IMR-90 (cell line): ENCODE measurements around the gene TEX35. TPM values are rescaled to one million over a fixed set of nuclear protein-coding genes. Genes with fewer than 3 reads are reported as not detected.
A peak's percentile ranks its signal among the peaks of the same experiment; 100 is the strongest.

Experiments
- ATAC-seq: fragments of 200-7000 bp; cut with Tn5 transposase; 2 replicates; pipeline ENCODE4 v1.9.1; 2020; ENCODE audit warnings: low read depth, mild to moderate bottlenecking, moderate library complexity
- BruUV-seq: library from RNA; stranded (reverse); fragments of 400-500 nt; replicated peaks from 2 replicates; lab custom pipeline; 2021; lab: Mats Ljungman, UMichigan
- CTCF ChIA-PET: fragments of 300-600 bp; formaldehyde crosslinking; extraction: SDS; loops from one replicate; lab custom pipeline; 2021; ENCODE audit warnings: antibody characterized with exemption; lab: Yijun Ruan, JAX
- POLR2A ChIA-PET: fragments of 300-600 bp; sonication (Branson Sonifier 250); formaldehyde crosslinking; loops from one replicate; lab custom pipeline; 2022; ENCODE audit warnings: antibody characterized with exemption; ENCODE audit not compliant: unreplicated experiment; lab: Charles Lee
- DNase-seq: peaks from one replicate; pipeline ENCODE4 v3.0.0; 2013
- H2AFZ ChIP-seq: replicated peaks from 2 replicates; pipeline ENCODE3; 2013; ENCODE audit warnings: low read length, mild to moderate bottlenecking; ENCODE audit not compliant: poor library complexity
- H2AK5ac ChIP-seq: 2 replicates; pipeline ENCODE4 v1.6.1; 2013; ENCODE audit warnings: low read depth, low read length, inconsistent platforms
- H2AK9ac ChIP-seq: replicated peaks from 2 replicates; pipeline ENCODE3; 2013; ENCODE audit warnings: mild to moderate bottlenecking, low read depth, low read length, moderate library complexity; ENCODE audit not compliant: poor library complexity
- H2BK120ac ChIP-seq: 2 replicates; pipeline ENCODE4 v1.6.1; 2013; ENCODE audit warnings: low read depth, low read length, inconsistent platforms
- H2BK15ac ChIP-seq: 3 replicates; pipeline ENCODE4 v1.6.1; 2013; ENCODE audit warnings: low read depth, low read length, inconsistent platforms
- H2BK20ac ChIP-seq: 2 replicates; pipeline ENCODE4 v1.6.1; 2013; ENCODE audit warnings: low read depth, mild to moderate bottlenecking, inconsistent platforms, low read length, moderate library complexity
- H2BK5ac ChIP-seq: 2 replicates; pipeline ENCODE4 v1.6.1; 2013; ENCODE audit warnings: mild to moderate bottlenecking, low read depth, low read length, inconsistent platforms; ENCODE audit not compliant: poor library complexity, severe bottlenecking
- H3K14ac ChIP-seq: replicated peaks from 2 replicates; pipeline ENCODE4 v1.6.1; 2013; ENCODE audit warnings: low read depth, low read length, inconsistent platforms
- H3K18ac ChIP-seq: 2 replicates; pipeline ENCODE4 v1.6.1; 2013; ENCODE audit warnings: low read depth, low read length, control low read depth
- H3K23ac ChIP-seq: 2 replicates; pipeline ENCODE4 v1.6.1; 2013; ENCODE audit warnings: low read depth, low read length, inconsistent platforms
- H3K27ac ChIP-seq: 2 replicates; pipeline ENCODE4 v1.5.1; 2013; ENCODE audit warnings: mild to moderate bottlenecking, control low read depth, low read length; ENCODE audit not compliant: insufficient read depth
- H3K27me3 ChIP-seq: 2 replicates; pipeline ENCODE4 v1.6.1; 2013; ENCODE audit warnings: low read length; ENCODE audit not compliant: control insufficient read depth, insufficient read depth
- H3K36me3 ChIP-seq: 2 replicates; pipeline ENCODE4 v1.6.1; 2013; ENCODE audit warnings: low read length, mixed read lengths; ENCODE audit not compliant: control insufficient read depth, insufficient read depth
- H3K4ac ChIP-seq: 2 replicates; pipeline ENCODE4 v1.6.1; 2013; ENCODE audit warnings: low read depth, low read length, inconsistent platforms
- H3K4me1 ChIP-seq: 2 replicates; pipeline ENCODE4 v1.6.1; 2013; ENCODE audit warnings: low read length, mixed read lengths; ENCODE audit not compliant: control insufficient read depth, insufficient read depth
- H3K4me2 ChIP-seq: 2 replicates; pipeline ENCODE4 v1.6.1; 2013; ENCODE audit warnings: low read depth, mild to moderate bottlenecking, control low read depth, low read length, moderate library complexity
- H3K4me3 ChIP-seq: 2 replicates; pipeline ENCODE4 v1.5.1; 2013; ENCODE audit warnings: low read depth, mild to moderate bottlenecking, control low read depth, low read length, moderate library complexity; ENCODE audit not compliant: insufficient read depth
- H3K56ac ChIP-seq: 2 replicates; pipeline ENCODE4 v1.6.1; 2013; ENCODE audit warnings: low read length, inconsistent platforms; ENCODE audit not compliant: insufficient read depth; ENCODE audit errors: extremely low read depth
- H3K79me1 ChIP-seq, 2 experiments: 2 replicates each; pipeline ENCODE4 v1.6.1; 2013; ENCODE audit warnings: low read length in 2 of 2, inconsistent platforms in 1 of 2, low read depth in 1 of 2
- H3K9ac ChIP-seq: 2 replicates; pipeline ENCODE4 v1.6.1; 2013; ENCODE audit warnings: low read depth, low read length, control low read depth
- H3K9me1 ChIP-seq: 2 replicates; pipeline ENCODE4 v1.6.1; 2013; ENCODE audit warnings: low read length, inconsistent platforms; ENCODE audit not compliant: insufficient read depth
- H3K9me3 ChIP-seq: 2 replicates; pipeline ENCODE4 v1.6.1; 2013; ENCODE audit warnings: low read length; ENCODE audit not compliant: control insufficient read depth, insufficient read depth
- H4K20me1 ChIP-seq: 2 replicates; pipeline ENCODE4 v1.6.1; 2013; ENCODE audit warnings: low read length, inconsistent platforms; ENCODE audit not compliant: insufficient read depth
- H4K5ac ChIP-seq: 2 replicates; pipeline ENCODE4 v1.6.1; 2013; ENCODE audit warnings: mild to moderate bottlenecking, low read depth, low read length, control low read depth
- H4K8ac ChIP-seq, 2 experiments: 2 replicates each; pipeline ENCODE4 v1.6.1; 2013; ENCODE audit warnings: low read depth in 2 of 2, low read length in 2 of 2, control low read depth in 1 of 2, inconsistent platforms in 1 of 2
- H4K91ac ChIP-seq: 2 replicates; pipeline ENCODE4 v1.6.1; 2013; ENCODE audit warnings: low read depth, low read length, inconsistent platforms; ENCODE audit not compliant: insufficient read depth
- BHLHE40 ChIP-seq: fragments of 150-350 bp; IDR thresholded peaks from 2 replicates; pipeline ENCODE4 v1.6.1; 2016; ENCODE audit warnings: mild to moderate bottlenecking, low read depth, low read length
- CEBPB ChIP-seq: IDR thresholded peaks from 2 replicates; pipeline ENCODE4 v1.6.1; 2012; ENCODE audit warnings: low read depth, low read length, improper control_type of control experiment
- CHD1 ChIP-seq: IDR thresholded peaks from 2 replicates; pipeline ENCODE4 v1.6.1; 2012; ENCODE audit warnings: low read depth, low read length, improper control_type of control experiment
- CTCF ChIP-seq: conservative IDR thresholded peaks from 2 replicates; pipeline ENCODE4 v1.5.1; 2012; ENCODE audit warnings: mild to moderate bottlenecking, low read depth, low read length, improper control_type of control experiment
- FOS ChIP-seq: fragments of 150-350 bp; IDR thresholded peaks from 2 replicates; pipeline ENCODE4 v1.6.1; 2016; ENCODE audit warnings: low read depth, low read length
- MAFK ChIP-seq: IDR thresholded peaks from 2 replicates; pipeline ENCODE4 v1.6.1; 2012; ENCODE audit warnings: low read depth, low read length, improper control_type of control experiment
- MAZ ChIP-seq: IDR thresholded peaks from 2 replicates; pipeline ENCODE4 v1.6.1; 2012; ENCODE audit warnings: low read depth, mild to moderate bottlenecking, low read length, improper control_type of control experiment, moderate library complexity, borderline replicate concordance
- MXI1 ChIP-seq: IDR thresholded peaks from 2 replicates; pipeline ENCODE4 v1.6.1; 2012; ENCODE audit warnings: low read depth, mild to moderate bottlenecking, low read length, moderate library complexity, borderline replicate concordance
- NFE2L2 ChIP-seq: fragments of 150-350 bp; IDR thresholded peaks from 2 replicates; pipeline ENCODE4 v1.6.1; 2016; ENCODE audit warnings: low read depth, mild to moderate bottlenecking, low read length
- POLR2A ChIP-seq: IDR thresholded peaks from 2 replicates; pipeline ENCODE4 v1.6.1; 2012; ENCODE audit warnings: mild to moderate bottlenecking, low read depth, low read length
- RAD21 ChIP-seq: IDR thresholded peaks from 2 replicates; pipeline ENCODE4 v1.6.1; 2012; ENCODE audit warnings: low read length, improper control_type of control experiment
- RCOR1 ChIP-seq: IDR thresholded peaks from 2 replicates; pipeline ENCODE4 v1.6.1; 2012; ENCODE audit warnings: mild to moderate bottlenecking, low read length, improper control_type of control experiment; ENCODE audit not compliant: insufficient replicate concordance
- RFX5 ChIP-seq: IDR thresholded peaks from 2 replicates; pipeline ENCODE4 v1.8.0; 2012; ENCODE audit warnings: low read depth, mild to moderate bottlenecking, low read length, moderate library complexity
- SMC3 ChIP-seq: fragments of 150-350 bp; IDR thresholded peaks from 2 replicates; pipeline ENCODE4 v1.6.1; 2016; ENCODE audit warnings: low read depth, mild to moderate bottlenecking, antibody characterized with exemption, low read length, moderate library complexity
- WGBS, 2 experiments: methylation state at CpG; one replicate each; pipeline versions ENCODE4 v1.1.5 to v1.1.7; 2013; ENCODE audit warnings: missing lambda C conversion rate in 2 of 2; ENCODE audit not compliant: insufficient read length in 1 of 2; ENCODE audit errors: extremely low coverage in 2 of 2; 5-methylcytosine and 5-hydroxymethylcytosine counted together
- dilution Hi-C: fragments of 300-500 bp; cut with HindIII; formaldehyde crosslinking; loops from one replicate; pipeline ENCODE4 v1.14.3; 2018; ENCODE audit warnings: low sequenced_read_pairs; ENCODE audit not compliant: unreplicated experiment
- in situ Hi-C: fragments of 300-500 bp; cut with MboI; formaldehyde crosslinking; loops from 3 replicates; pipeline ENCODE4 v1.14.3; 2019; ENCODE audit warnings: low sequenced_read_pairs, inconsistent platforms, mixed read lengths
- intact Hi-C: fragments of 100-400 bp; cut with micrococcal nuclease; formaldehyde crosslinking; loops from 2 replicates; pipeline ENCODE4 v1.10.0; 2022
- polyA plus RNA-seq, 3 experiments: library from polyadenylated mRNA; depleted of rRNA; stranded (reverse); fragments of >200 nt; gene quantifications; 2 replicates each; pipeline ENCODE4 v1.2.3, GENCODE V29; 2012; ENCODE audit warnings: low replicate concordance in 1 of 3
- total RNA-seq: library from RNA; depleted of rRNA; stranded (reverse); fragments of >200 nt; gene quantifications from 2 replicates; pipeline ENCODE4 v1.2.3, GENCODE V29; 2012

Gene TEX35
- total and polyA plus RNA-seq, 2 of the 4 experiments (the other 2 are of a cell fraction), result 0.05 TPM; not detected in 1

DNA sequence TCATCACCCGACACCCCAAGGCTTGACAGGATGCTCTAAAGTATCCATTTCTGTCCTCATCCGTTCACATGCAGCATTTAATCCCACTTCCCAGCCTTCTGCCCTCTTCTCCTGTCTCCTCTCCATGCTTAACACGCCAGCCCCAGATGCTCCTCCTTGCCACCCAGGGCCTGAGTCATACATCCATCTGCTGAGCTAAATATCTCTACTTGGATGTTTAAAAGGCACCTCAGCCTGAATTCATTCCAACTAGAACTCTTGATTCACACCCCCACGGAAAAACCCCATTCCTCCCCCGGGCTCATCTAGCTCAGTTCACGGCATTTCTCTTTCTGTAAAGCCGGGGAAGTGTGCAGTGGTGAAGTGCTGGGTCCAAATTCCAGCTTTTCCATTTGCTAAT is 27.7 kb downstream of the TEX35 start (continued):
- TF ChIP-seq NFE2L2 (no peak), RFX5 (no peak)

- TF ChIP-seq CHD1 (no peak), SMC3 (no peak), RFX5 (no peak), MXI1 (no peak), CEBPB (no peak), RAD21 (no peak), BHLHE40 (no peak), MAFK (no peak), FOS (no peak), POLR2A (no peak), RCOR1 (no peak), MAZ (no peak), CTCF (no peak)
- H3K23ac ChIP-seq, result 0 out of 2 replicates have a peak overlapping the region, but pooled peaks have one; percentile 65
- in situ Hi-C loops (loop anchor here (10.0 kb wide), 2 partner anchors 193 to 223 kb away; no protein-coding TSS in a partner anchor), dilution Hi-C loops (no loop called here), intact Hi-C loops (loop anchor here (5.0 to 10.0 kb wide), 5 partner anchors 91 to 363 kb away; no protein-coding TSS in a partner anchor)
- H3K9me1 ChIP-seq, result peaks cover 42% of the 10 kb centered on the region
- peak overlapping the region; percentile 57; the same call in 1 of the 2 replicates for H3K14ac ChIP-seq
- H4K91ac ChIP-seq, result peak overlapping the region; percentile 78
- H2AK5ac ChIP-seq, result peak overlapping the region; percentile 89
- H4K8ac ChIP-seq, result peak overlapping the region; percentile 64 to 86; a peak in 3 of 4 replicates
- H3K27ac ChIP-seq, result no peak overlapping the region
- ChIA-PET CTCF (interaction anchor here (0.6 to 1.7 kb wide), 6 partner anchors 9 to 480 kb away, joined by 3 to 7 read pairs (median 4); no protein-coding TSS in a partner anchor), POLR2A (no interaction called here)
- peaks cover 4% of the 10 kb centered on the region; the same call in 1 of the 2 replicates for H4K20me1 ChIP-seq
- no TSS peak for BruUV-seq
- H3K4me2 ChIP-seq, result no peak overlapping the region
- peaks cover 49% of the 10 kb centered on the region for H3K4me1 ChIP-seq
- no peaks in the 10 kb centered on the region for H3K27me3 ChIP-seq
- peak overlapping the region; percentile 36 for H2BK5ac ChIP-seq
- peak overlapping the region; percentile 92 for H2AFZ ChIP-seq
- peak overlapping the region; percentile 90; the same call in 1 of the 3 replicates for H2BK15ac ChIP-seq
- WGBS, 2 experiments, result 100% methylated on average over 1 of the region's 5 CpGs; no CpG with 5 or more reads in 1 of the 2 experiments
- DNase-seq (no peak), ATAC-seq (no peak)
- H3K36me3 ChIP-seq, result peaks cover 4% of the 10 kb centered on the region; the same call in 1 of the 2 replicates
- peaks cover 18 to 42% of the 10 kb centered on the region in 2 experiments for H3K79me1 ChIP-seq
- H3K4ac ChIP-seq, result peak overlapping the region; percentile 92
- peak overlapping the region; percentile 95 for H2BK120ac ChIP-seq
- H3K9ac ChIP-seq, result peak overlapping the region; percentile 88; the same call in 1 of the 2 replicates
- peak overlapping the region; percentile 68 for H2AK9ac ChIP-seq
- no peak overlapping the region for H3K56ac ChIP-seq
- H3K4me3 ChIP-seq, result no peak overlapping the region
- peak overlapping the region; percentile 33; the same call in 1 of the 2 replicates for H4K5ac ChIP-seq
- H3K18ac ChIP-seq, result peak overlapping the region; percentile 55
- H3K9me3 ChIP-seq, result no peaks in the 10 kb centered on the region
- peak overlapping the region; percentile 73 for H2BK20ac ChIP-seq
These were observed 28.5 kb downstream of the TEX35 start for GRCh38 chr1:178541379-178541778.
